Right kidney (tissue), 1 donor: ENCODE results near the gene TMEM163.
"Not testable (repeated sequence)": the region's sequence is repeated elsewhere in the genome, so short reads cannot be mapped to it uniquely, and the experiment has no call there.

Source experiments
- DNase-seq: peaks from one replicate; pipeline ENCODE4 v3.0.0-alpha.2; 2016

Gene TMEM163

GRCh38 chr2:134663451-134664450 is 55.0 kb downstream of the TMEM163 start:
- DNase-seq: no peak

GRCh38 chr2:134662751-134663150 is 56.0 kb downstream of the TMEM163 start:
- DNase-seq: no peak

- no peak for DNase-seq
These were observed 58.0 kb downstream of the TMEM163 start for GRCh38 chr2:134660626-134661402.

GRCh38 chr2:134659724-134660123 is 59.1 kb downstream of the TMEM163 start:
- DNase-seq: no peak

GRCh38 chr2:134657650-134658250 is 61.0 kb downstream of the TMEM163 start:
- DNase-seq: no peak

- not testable (repeated sequence) for DNase-seq
These were observed 62.4 kb downstream of the TMEM163 start for GRCh38 chr2:134656391-134656790.

GRCh38 chr2:134648586-134648985 is 70.2 kb downstream of the TMEM163 start:
- no peak for DNase-seq

GRCh38 chr2:134647607-134648256 is 71.1 kb downstream of the TMEM163 start:
- no peak for DNase-seq

- DNase-seq: no peak
These were observed 75.9 kb downstream of the TMEM163 start for GRCh38 chr2:134642938-134643337.

GRCh38 chr2:134640494-134640893 is 78.3 kb downstream of the TMEM163 start:
- no peak for DNase-seq

- DNase-seq: no peak
These were observed 79.5 kb downstream of the TMEM163 start for GRCh38 chr2:134639265-134639664.

- no peak for DNase-seq
These were observed 82.1 kb downstream of the TMEM163 start for GRCh38 chr2:134636714-134637113.

- DNase-seq: no peak
These were observed 84.6 kb downstream of the TMEM163 start for GRCh38 chr2:134634054-134634753.

- no peak for DNase-seq
These were observed 88.2 kb downstream of the TMEM163 start for GRCh38 chr2:134630504-134631159.

- no peak for DNase-seq
These were observed 90.3 kb downstream of the TMEM163 start for GRCh38 chr2:134628453-134628852.

GRCh38 chr2:134626781-134627180 is 92.0 kb downstream of the TMEM163 start:
- DNase-seq: no peak

- no peak for DNase-seq
These were observed 93.5 kb downstream of the TMEM163 start for GRCh38 chr2:134625311-134625710.

- DNase-seq: no peak
These were observed 95.0 kb downstream of the TMEM163 start for GRCh38 chr2:134623796-134624195.

GRCh38 chr2:134623046-134623445 is 95.8 kb downstream of the TMEM163 start:
- no peak for DNase-seq

- DNase-seq: no peak
These were observed 96.7 kb downstream of the TMEM163 start for GRCh38 chr2:134621939-134622705.
